WTC11 (cell line): ENCODE measurements around the gene EYS.

Source experiments
- CTCF ChIP-seq: fragments of 200-600 bp; IDR thresholded peaks from 2 replicates; pipeline ENCODE4 v1.8.0; 2022; ENCODE audit warnings: antibody characterized with exemption
- E2F1 ChIP-seq: sonication (generic); formaldehyde crosslinking; IDR thresholded peaks from 2 replicates; pipeline ENCODE4 v1.8.0; 2022; ENCODE audit warnings: mild to moderate bottlenecking, missing genetic modification reagents
- KAT7 ChIP-seq: sonication (generic); formaldehyde crosslinking; IDR thresholded peaks from 2 replicates; pipeline ENCODE4 v1.8.1; 2023; ENCODE audit warnings: missing genetic modification reagents, mild to moderate bottlenecking, borderline replicate concordance
- MAX ChIP-seq: sonication (generic); formaldehyde crosslinking; IDR thresholded peaks from 2 replicates; pipeline ENCODE4 v1.8.0; 2022; ENCODE audit warnings: mild to moderate bottlenecking, missing genetic modification reagents
- RORB ChIP-seq: fragments of 250-450 bp; sonication (Bioruptor Pico); IDR thresholded peaks from 2 replicates; pipeline ENCODE4 v1.9.0; 2021; ENCODE audit warnings: mild to moderate bottlenecking
- SMAD3 ChIP-seq: sonication (generic); formaldehyde crosslinking; IDR thresholded peaks from 2 replicates; pipeline ENCODE4 v1.8.0; 2022; ENCODE audit warnings: missing genetic modification reagents, mild to moderate bottlenecking, borderline replicate concordance
- USF1 ChIP-seq: sonication (generic); formaldehyde crosslinking; IDR thresholded peaks from 2 replicates; pipeline ENCODE4 v1.8.0; 2022; ENCODE audit warnings: mild to moderate bottlenecking, missing genetic modification reagents
- ZNF416 ChIP-seq: fragments of 250-450 bp; sonication (Bioruptor Pico); IDR thresholded peaks from 2 replicates; pipeline ENCODE4 v1.9.0; 2021; ENCODE audit warnings: mild to moderate bottlenecking, inconsistent platforms
- ZNF671 ChIP-seq: fragments of 250-450 bp; sonication (Bioruptor Pico); IDR thresholded peaks from 2 replicates; pipeline ENCODE4 v1.8.0; 2021; ENCODE audit warnings: mild to moderate bottlenecking

GRCh38 chr6:63671098-63671754 is 2035.8 kb downstream of the EYS start:
- no peak for TF ChIP-seq ZNF671 (CRISPR knock-in tag)
- no peak for TF ChIP-seq CTCF
- TF ChIP-seq E2F1, result no peak
- no peak for TF ChIP-seq ZNF416 (CRISPR knock-in tag)
- TF ChIP-seq RORB (CRISPR knock-in tag), result no peak
- TF ChIP-seq KAT7 (CRISPR knock-in tag), result no peak
- no peak for TF ChIP-seq USF1 (CRISPR knock-in tag)
- no peak for TF ChIP-seq SMAD3 (CRISPR knock-in tag)
- no peak for TF ChIP-seq MAX (CRISPR knock-in tag)
